GM12865 (cell line): ENCODE measurements around the gene PIWIL4.

Experiments
- DNase-seq: peaks from one replicate; pipeline ENCODE4 v3.0.0; 2010; ENCODE audit warnings: low read depth
- H3K4me3 ChIP-seq: 2 replicates; pipeline ENCODE4 v1.5.1; 2011; ENCODE audit warnings: mild to moderate bottlenecking, low read depth, low read length, control low read depth
- CTCF ChIP-seq: IDR thresholded peaks from 2 replicates; pipeline ENCODE4 v1.5.1; 2011; ENCODE audit warnings: low read length, control low read depth, low read depth, inconsistent platforms; ENCODE audit not compliant: insufficient read depth; ENCODE audit errors: missing control alignments

The PIWIL4 gene

DNA sequence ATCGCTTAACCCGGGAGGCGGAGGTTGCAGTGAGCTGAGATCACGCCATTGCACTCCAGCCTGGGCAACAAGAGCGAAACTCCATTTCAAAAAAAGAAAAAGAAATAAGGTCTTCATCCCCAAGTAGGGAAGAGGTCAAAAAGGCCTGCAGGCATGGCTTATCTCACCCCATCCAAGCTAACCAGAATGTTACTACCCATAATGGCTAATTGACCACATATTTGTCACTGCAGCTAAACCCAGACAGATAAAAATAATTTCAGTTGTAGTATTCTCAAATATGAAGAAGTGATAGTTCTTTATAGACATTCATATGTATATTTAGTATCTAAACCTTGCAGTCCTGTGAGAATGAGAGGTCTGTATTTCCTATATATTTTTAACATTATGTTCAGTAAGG lies 17.8 kb downstream of the PIWIL4 start:
- no peak for DNase-seq
- no peak for TF ChIP-seq CTCF
- H3K4me3 ChIP-seq = no peak overlapping the region

GRCh38 chr11:94585399-94585798 lies 18.2 kb downstream of the PIWIL4 start:
- no peak for TF ChIP-seq CTCF
- DNase-seq = no peak
- no peak overlapping the region for H3K4me3 ChIP-seq

GRCh38 chr11:94586546-94586945 lies 19.4 kb downstream of the PIWIL4 start:
- no peak overlapping the region for H3K4me3 ChIP-seq
- no peak for DNase-seq
- no peak for TF ChIP-seq CTCF

DNA sequence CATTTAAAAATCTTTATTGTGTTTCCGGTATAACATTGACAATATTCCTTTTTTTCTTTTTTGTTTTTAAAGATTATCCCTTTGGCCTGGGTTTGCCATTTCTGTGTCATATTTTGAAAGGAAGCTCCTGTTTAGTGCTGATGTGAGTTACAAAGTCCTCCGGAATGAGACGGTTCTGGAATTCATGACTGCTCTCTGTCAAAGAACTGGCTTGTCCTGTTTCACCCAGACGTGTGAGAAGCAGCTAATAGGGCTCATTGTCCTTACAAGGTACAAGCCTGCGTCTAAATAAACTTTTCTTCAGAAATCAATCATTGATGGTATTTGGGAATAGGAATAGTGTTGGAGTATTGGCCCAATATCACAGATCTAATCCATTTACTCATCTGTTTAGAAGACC lies 19.8 kb downstream of the PIWIL4 start:
- H3K4me3 ChIP-seq = no peak overlapping the region
- TF ChIP-seq CTCF = no peak
- no peak for DNase-seq

DNA sequence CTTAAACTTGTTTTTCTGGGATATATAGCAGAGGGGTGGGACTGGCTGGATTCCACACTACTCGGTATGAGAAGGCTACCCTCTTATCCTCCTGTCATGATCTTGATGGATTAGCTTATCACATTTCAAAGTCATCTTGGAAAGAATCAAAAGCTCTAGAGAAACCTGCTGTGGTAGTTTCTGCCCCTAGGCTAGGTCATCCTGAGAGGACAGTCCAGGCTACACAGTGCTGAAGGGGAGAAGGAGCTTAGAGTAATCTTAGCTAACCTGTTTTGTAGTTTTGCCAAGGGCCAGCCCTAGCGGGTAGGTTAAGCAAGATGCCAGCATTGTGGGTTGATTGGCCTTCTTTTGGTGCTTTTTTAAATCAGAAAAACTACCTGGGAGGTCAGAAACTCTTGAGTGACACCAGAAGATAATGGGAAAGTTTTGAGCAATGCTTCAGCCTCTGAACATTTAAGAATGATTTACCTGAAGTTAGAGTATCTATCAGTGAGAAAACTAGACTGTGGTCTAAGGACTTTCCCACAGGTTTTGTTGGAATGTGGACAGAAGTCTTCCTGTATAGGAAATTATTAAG lies 21.3 kb downstream of the PIWIL4 start:
- H3K4me3 ChIP-seq = no peak overlapping the region

DNA sequence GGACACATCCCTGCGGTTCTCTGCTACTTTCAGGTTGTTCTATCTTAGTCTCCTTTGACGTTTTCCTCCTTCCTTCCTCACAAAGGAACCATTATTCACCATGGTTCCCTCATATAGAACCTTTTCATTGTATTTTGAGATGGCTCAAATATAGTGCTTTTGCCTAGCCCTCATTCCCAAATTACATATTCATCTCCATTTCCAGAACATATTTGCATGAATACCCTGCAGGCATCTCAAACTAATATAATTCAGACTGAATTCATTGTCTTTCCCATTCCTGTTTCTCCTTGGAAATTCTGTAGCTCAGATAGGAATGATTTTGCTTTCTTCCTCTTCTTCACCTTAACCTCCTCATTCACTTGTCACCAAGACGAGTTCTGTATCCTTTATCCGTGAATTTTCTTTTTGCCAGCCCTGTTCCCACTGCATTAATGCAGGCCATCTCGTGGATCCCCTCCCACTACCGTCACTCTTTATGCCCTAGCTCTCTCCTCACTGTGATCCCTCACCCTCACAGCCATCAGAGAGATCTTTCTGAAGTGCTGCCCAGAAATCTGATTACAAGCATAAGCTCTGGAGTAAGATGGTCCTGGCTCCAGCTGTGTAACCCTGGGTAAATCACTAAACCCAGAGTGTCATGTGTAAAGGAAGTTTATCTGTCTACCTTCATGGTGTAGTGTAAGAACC lies 23.3 kb downstream of the PIWIL4 start:
- no peak for DNase-seq
- no peak overlapping the region for H3K4me3 ChIP-seq
- no peak for TF ChIP-seq CTCF

More for the DNA sequence above, 21.3 kb downstream of the PIWIL4 start:
- no peak for DNase-seq
- no peak for TF ChIP-seq CTCF

- no peak overlapping the region for H3K4me3 ChIP-seq
- peak; percentile 30 for DNase-seq
- no peak for TF ChIP-seq CTCF
Measured at GRCh38 chr11:94593030-94593429, 25.9 kb downstream of the PIWIL4 start.
